Stimulated activated CD8-positive, alpha-beta memory T cell treated with anti-CD3 and anti-CD28 coated beads, Interleukin-15, amount 100 ng/mL, for 48 hours (primary cell): ENCODE data around the gene KIF13A.
"Not testable (repeated sequence)": the region's sequence is repeated elsewhere in the genome, so short reads cannot be mapped to it uniquely, and the experiment has no call there.

Experiments
- DNase-seq, 2 donors: peaks; one replicate each; pipeline ENCODE4 v3.0.0-alpha.2; 2020; ENCODE audit warnings: low read depth in 2 of 2

Gene KIF13A

GRCh38 chr6:17846762-17847161 lies 140.7 kb downstream of the KIF13A start:
- DNase-seq: no peak

GRCh38 chr6:17845598-17845997 lies 141.8 kb downstream of the KIF13A start:
- no peak for DNase-seq

GRCh38 chr6:17844967-17845366 lies 142.5 kb downstream of the KIF13A start:
- DNase-seq: not testable (repeated sequence)

- DNase-seq: no peak
Measured at GRCh38 chr6:17842934-17843821, 144.3 kb downstream of the KIF13A start.

GRCh38 chr6:17842014-17842776 lies 145.2 kb downstream of the KIF13A start:
- DNase-seq: no peak

- DNase-seq: no peak
Measured at GRCh38 chr6:17839513-17840223, 147.8 kb downstream of the KIF13A start.

- DNase-seq: no peak
Measured at GRCh38 chr6:17836293-17836692, 151.1 kb downstream of the KIF13A start.

GRCh38 chr6:17835784-17836183 lies 151.7 kb downstream of the KIF13A start:
- no peak for DNase-seq

GRCh38 chr6:17831135-17831534 lies 156.3 kb downstream of the KIF13A start:
- no peak for DNase-seq

GRCh38 chr6:17829905-17830304 lies 157.5 kb downstream of the KIF13A start:
- DNase-seq: no peak

- DNase-seq: no peak
Measured at GRCh38 chr6:17828149-17828548, 159.3 kb downstream of the KIF13A start.

- no peak for DNase-seq
Measured at GRCh38 chr6:17826301-17826700, 161.1 kb downstream of the KIF13A start.

GRCh38 chr6:17820055-17820454 lies 167.4 kb downstream of the KIF13A start:
- DNase-seq: no peak

GRCh38 chr6:17817763-17818162 lies 169.7 kb downstream of the KIF13A start:
- no peak for DNase-seq

GRCh38 chr6:17816921-17817611 lies 170.4 kb downstream of the KIF13A start:
- no peak for DNase-seq

GRCh38 chr6:17813542-17813941 lies 173.9 kb downstream of the KIF13A start:
- DNase-seq: no peak

- no peak for DNase-seq
Measured at GRCh38 chr6:17812311-17812710, 175.1 kb downstream of the KIF13A start.

- DNase-seq: no peak
Measured at GRCh38 chr6:17808609-17809008, 178.8 kb downstream of the KIF13A start.

GRCh38 chr6:17807431-17807830 lies 180.0 kb downstream of the KIF13A start:
- not testable (repeated sequence) for DNase-seq

- DNase-seq: no peak
Measured at GRCh38 chr6:17803409-17803808, 184.0 kb downstream of the KIF13A start.

- no peak for DNase-seq
Measured at GRCh38 chr6:17798477-17799154, 188.8 kb downstream of the KIF13A start.
